Neural cell (in vitro differentiated cells): ENCODE measurements around the gene CHURC1. TPM values are rescaled to one million over a fixed set of nuclear protein-coding genes. Genes with fewer than 3 reads are reported as not detected.

ENCODE experiments used
- H2AFZ ChIP-seq: fragments of 200-600, 300-800 bp; sonication (generic), shearing (Covaris generic); 2 replicates; pipeline ENCODE4 v1.6.0; 2014; ENCODE audit warnings: low read depth, mild to moderate bottlenecking, antibody characterized with exemption, low read length, moderate library complexity
- H3F3A ChIP-seq: fragments of 200-600 bp; shearing (Covaris generic); 2 replicates; pipeline ENCODE4 v1.6.1; 2016; ENCODE audit warnings: mild to moderate bottlenecking, moderate library complexity, mixed read lengths, antibody characterized with exemption, low read length; ENCODE audit not compliant: insufficient read depth, poor library complexity, severe bottlenecking
- H3K27ac ChIP-seq: fragments of 200-600, 300-800 bp; sonication (generic), shearing (Covaris generic); 2 replicates; pipeline ENCODE4 v1.5.1; 2014; ENCODE audit warnings: mild to moderate bottlenecking, low read length, moderate library complexity
- H3K27me3 ChIP-seq: fragments of 300-800, 200-600 bp; sonication (generic), shearing (Covaris generic); 2 replicates; pipeline ENCODE4 v1.6.0; 2014; ENCODE audit warnings: mild to moderate bottlenecking, low read depth, low read length, moderate library complexity; ENCODE audit not compliant: insufficient read depth
- H3K36me3 ChIP-seq: fragments of 300-800, 200-600 bp; sonication (generic), shearing (Covaris generic); 2 replicates; pipeline ENCODE4 v1.5.1; 2014; ENCODE audit warnings: mild to moderate bottlenecking, antibody characterized with exemption, low read length, moderate library complexity; ENCODE audit not compliant: insufficient read depth
- H3K4me2 ChIP-seq: fragments of 300-800, 200-600 bp; sonication (generic), shearing (Covaris generic); 2 replicates; pipeline ENCODE4 v1.6.0; 2014; ENCODE audit warnings: mild to moderate bottlenecking, low read length
- H3K4me3 ChIP-seq: fragments of 300-800, 200-600 bp; sonication (generic), shearing (Covaris generic); 2 replicates; pipeline ENCODE4 v1.5.1; 2014; ENCODE audit warnings: mild to moderate bottlenecking, low read length, moderate library complexity
- H3K79me2 ChIP-seq: fragments of 200-600 bp; shearing (Covaris generic); replicated peaks from 2 replicates; pipeline ENCODE4 v1.6.0; 2014; ENCODE audit warnings: mild to moderate bottlenecking, low read length, moderate library complexity; ENCODE audit not compliant: insufficient read depth
- H3K9ac ChIP-seq: fragments of 300-800, 200-600 bp; sonication (generic), shearing (Covaris generic); 2 replicates; pipeline ENCODE4 v1.6.1; 2016; ENCODE audit warnings: mild to moderate bottlenecking, low read length, mixed read lengths
- H3K9me2 ChIP-seq: fragments of 200-600 bp; shearing (Covaris generic); 2 replicates; pipeline ENCODE4 v1.6.1; 2016; ENCODE audit warnings: mild to moderate bottlenecking, low read length, mixed read lengths; ENCODE audit not compliant: insufficient read depth
- H3K9me3 ChIP-seq: fragments of 200-600, 300-800 bp; sonication (generic), shearing (Covaris generic); 2 replicates; pipeline ENCODE4 v1.6.1; 2016; ENCODE audit warnings: mild to moderate bottlenecking, mixed run types, low read length, moderate library complexity, mixed read lengths
- H4K20me1 ChIP-seq: fragments of 200-600 bp; shearing (Covaris generic); 2 replicates; pipeline ENCODE4 v1.6.1; 2016; ENCODE audit warnings: mild to moderate bottlenecking, mixed run types; ENCODE audit not compliant: insufficient read depth
- EP300 ChIP-seq: fragments of 450-650 bp; conservative IDR thresholded peaks from 2 replicates; pipeline ENCODE4 v1.6.1; 2014; ENCODE audit warnings: antibody characterized with exemption, mild to moderate bottlenecking, moderate library complexity; ENCODE audit not compliant: poor library complexity, severe bottlenecking
- EZH2 ChIP-seq: fragments of 200-600, 300-800 bp; shearing (Covaris generic), sonication (generic); IDR thresholded peaks from 2 replicates; pipeline ENCODE4 v1.6.1; 2014; ENCODE audit warnings: antibody characterized with exemption, low read length, borderline replicate concordance, mild to moderate bottlenecking; ENCODE audit not compliant: insufficient read depth, poor library complexity, severe bottlenecking
- MXI1 ChIP-seq: fragments of 450-650 bp; conservative IDR thresholded peaks from 2 replicates; pipeline ENCODE4 v1.6.1; 2014; ENCODE audit warnings: antibody characterized with exemption, mild to moderate bottlenecking; ENCODE audit not compliant: poor library complexity, severe bottlenecking
- POLR2AphosphoS5 ChIP-seq: IDR thresholded peaks from 2 replicates; pipeline ENCODE4 v1.6.1; 2012
- RAD21 ChIP-seq: fragments of 450-650 bp; conservative IDR thresholded peaks from 2 replicates; pipeline ENCODE4 v1.6.1; 2014; ENCODE audit warnings: antibody characterized with exemption, mild to moderate bottlenecking, moderate library complexity
- SMC3 ChIP-seq: fragments of 450-650 bp; conservative IDR thresholded peaks from 2 replicates; pipeline ENCODE4 v1.6.1; 2014; ENCODE audit warnings: antibody characterized with exemption, mild to moderate bottlenecking, moderate library complexity; ENCODE audit not compliant: poor library complexity
- TAF1 ChIP-seq: IDR thresholded peaks from 2 replicates; pipeline ENCODE4 v1.6.1; 2012; ENCODE audit warnings: low read depth
- polyA plus RNA-seq: library from polyadenylated mRNA; depleted of rRNA; stranded (reverse); fragments of >200 nt; gene quantifications from 2 replicates; pipeline ENCODE4 v1.2.3, GENCODE V29; 2014
- TF ChIP-seq, protein P1 (sequence below): IDR thresholded peaks from 2 replicates; pipeline ENCODE4 v1.6.1; 2012; ENCODE audit warnings: borderline replicate concordance
- TF ChIP-seq, protein P2 (sequence below): fragments of 450-650 bp; IDR thresholded peaks from 2 replicates; pipeline ENCODE4 v1.5.1; 2014; ENCODE audit warnings: antibody characterized with exemption, mild to moderate bottlenecking, moderate library complexity; ENCODE audit not compliant: poor library complexity, severe bottlenecking

Gene CHURC1
- polyA plus RNA-seq, 1 donor from 2014 or later: 69.5 TPM

DNA sequence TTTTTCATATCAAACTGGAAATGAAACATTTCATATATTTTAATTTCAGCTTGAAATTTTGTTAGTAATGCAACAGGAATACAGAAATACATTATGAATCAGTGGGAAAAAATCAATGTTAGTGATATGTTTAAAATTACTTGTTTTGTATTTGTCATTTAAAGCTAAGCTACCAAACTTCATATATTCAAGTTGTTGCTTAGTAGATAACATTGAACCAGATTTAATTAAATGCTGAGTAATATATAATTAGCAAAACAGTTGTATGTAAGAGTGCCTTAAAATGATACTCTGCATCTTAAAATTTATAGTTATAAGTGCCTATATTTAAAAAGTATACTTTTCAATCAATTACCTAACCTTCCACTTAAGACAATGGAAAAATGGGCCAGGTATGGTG is 5.0 kb downstream of the CHURC1 start:
- Histone ChIP-seq H3K9me3 (no peaks in the 10 kb centered on the region), H3K79me2 (peaks cover 17% of the 10 kb centered on the region), H3F3A (no peaks in the 10 kb centered on the region), H3K27ac (no peak overlapping the region), H3K9me2 (no peaks in the 10 kb centered on the region), H3K36me3 (no peaks in the 10 kb centered on the region), H2AFZ (no peak overlapping the region), H3K4me2 (no peak overlapping the region), H4K20me1 (no peaks in the 10 kb centered on the region), H3K27me3 (no peaks in the 10 kb centered on the region), H3K9ac (no peak overlapping the region), H3K4me3 (no peak overlapping the region)
- no peak for TF ChIP-seq MXI1
- TF ChIP-seq, protein P1, sequence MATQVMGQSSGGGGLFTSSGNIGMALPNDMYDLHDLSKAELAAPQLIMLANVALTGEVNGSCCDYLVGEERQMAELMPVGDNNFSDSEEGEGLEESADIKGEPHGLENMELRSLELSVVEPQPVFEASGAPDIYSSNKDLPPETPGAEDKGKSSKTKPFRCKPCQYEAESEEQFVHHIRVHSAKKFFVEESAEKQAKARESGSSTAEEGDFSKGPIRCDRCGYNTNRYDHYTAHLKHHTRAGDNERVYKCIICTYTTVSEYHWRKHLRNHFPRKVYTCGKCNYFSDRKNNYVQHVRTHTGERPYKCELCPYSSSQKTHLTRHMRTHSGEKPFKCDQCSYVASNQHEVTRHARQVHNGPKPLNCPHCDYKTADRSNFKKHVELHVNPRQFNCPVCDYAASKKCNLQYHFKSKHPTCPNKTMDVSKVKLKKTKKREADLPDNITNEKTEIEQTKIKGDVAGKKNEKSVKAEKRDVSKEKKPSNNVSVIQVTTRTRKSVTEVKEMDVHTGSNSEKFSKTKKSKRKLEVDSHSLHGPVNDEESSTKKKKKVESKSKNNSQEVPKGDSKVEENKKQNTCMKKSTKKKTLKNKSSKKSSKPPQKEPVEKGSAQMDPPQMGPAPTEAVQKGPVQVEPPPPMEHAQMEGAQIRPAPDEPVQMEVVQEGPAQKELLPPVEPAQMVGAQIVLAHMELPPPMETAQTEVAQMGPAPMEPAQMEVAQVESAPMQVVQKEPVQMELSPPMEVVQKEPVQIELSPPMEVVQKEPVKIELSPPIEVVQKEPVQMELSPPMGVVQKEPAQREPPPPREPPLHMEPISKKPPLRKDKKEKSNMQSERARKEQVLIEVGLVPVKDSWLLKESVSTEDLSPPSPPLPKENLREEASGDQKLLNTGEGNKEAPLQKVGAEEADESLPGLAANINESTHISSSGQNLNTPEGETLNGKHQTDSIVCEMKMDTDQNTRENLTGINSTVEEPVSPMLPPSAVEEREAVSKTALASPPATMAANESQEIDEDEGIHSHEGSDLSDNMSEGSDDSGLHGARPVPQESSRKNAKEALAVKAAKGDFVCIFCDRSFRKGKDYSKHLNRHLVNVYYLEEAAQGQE: no peak
- TF ChIP-seq POLR2AphosphoS5: no peak
- TF ChIP-seq RAD21: no peak
- TF ChIP-seq TAF1: no peak
- TF ChIP-seq SMC3: no peak
- TF ChIP-seq, protein P2, sequence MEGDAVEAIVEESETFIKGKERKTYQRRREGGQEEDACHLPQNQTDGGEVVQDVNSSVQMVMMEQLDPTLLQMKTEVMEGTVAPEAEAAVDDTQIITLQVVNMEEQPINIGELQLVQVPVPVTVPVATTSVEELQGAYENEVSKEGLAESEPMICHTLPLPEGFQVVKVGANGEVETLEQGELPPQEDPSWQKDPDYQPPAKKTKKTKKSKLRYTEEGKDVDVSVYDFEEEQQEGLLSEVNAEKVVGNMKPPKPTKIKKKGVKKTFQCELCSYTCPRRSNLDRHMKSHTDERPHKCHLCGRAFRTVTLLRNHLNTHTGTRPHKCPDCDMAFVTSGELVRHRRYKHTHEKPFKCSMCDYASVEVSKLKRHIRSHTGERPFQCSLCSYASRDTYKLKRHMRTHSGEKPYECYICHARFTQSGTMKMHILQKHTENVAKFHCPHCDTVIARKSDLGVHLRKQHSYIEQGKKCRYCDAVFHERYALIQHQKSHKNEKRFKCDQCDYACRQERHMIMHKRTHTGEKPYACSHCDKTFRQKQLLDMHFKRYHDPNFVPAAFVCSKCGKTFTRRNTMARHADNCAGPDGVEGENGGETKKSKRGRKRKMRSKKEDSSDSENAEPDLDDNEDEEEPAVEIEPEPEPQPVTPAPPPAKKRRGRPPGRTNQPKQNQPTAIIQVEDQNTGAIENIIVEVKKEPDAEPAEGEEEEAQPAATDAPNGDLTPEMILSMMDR: no peak
- TF ChIP-seq EZH2: no peak
- no peak for TF ChIP-seq EP300

DNA sequence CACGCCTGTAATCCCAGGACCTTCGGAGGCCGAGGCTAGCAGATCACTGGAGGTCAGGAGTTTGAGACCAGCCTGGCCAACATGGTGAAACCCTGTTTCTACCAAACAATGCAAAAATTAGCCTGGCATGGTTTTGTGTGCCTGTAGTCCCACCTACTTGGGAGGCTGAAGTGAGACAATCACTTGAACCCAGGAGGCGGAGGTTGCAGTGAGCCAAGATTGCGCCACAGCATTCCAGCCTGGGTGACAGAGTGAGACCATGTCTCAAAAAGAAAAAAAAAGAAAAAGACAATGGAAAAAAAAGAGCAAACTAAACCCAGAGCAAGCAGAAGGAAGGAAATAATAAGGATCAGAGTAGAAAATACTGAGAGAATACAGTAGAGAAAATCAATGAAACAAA is 5.4 kb downstream of the CHURC1 start:
- Histone ChIP-seq H3K79me2 (peaks cover 14% of the 10 kb centered on the region), H3K9me2 (no peaks in the 10 kb centered on the region), H3K9ac (no peak overlapping the region), H3K4me2 (no peak overlapping the region), H3K27ac (no peak overlapping the region), H3K9me3 (no peaks in the 10 kb centered on the region), H3K27me3 (no peaks in the 10 kb centered on the region), H3K4me3 (no peak overlapping the region), H3F3A (no peaks in the 10 kb centered on the region), H4K20me1 (no peaks in the 10 kb centered on the region), H2AFZ (no peak overlapping the region), H3K36me3 (no peaks in the 10 kb centered on the region)
- TF ChIP-seq TAF1 (no peak), RAD21 (no peak), EP300 (no peak), MXI1 (no peak), EZH2 (no peak), SMC3 (no peak), POLR2AphosphoS5 (no peak)
- TF ChIP-seq, protein P2: no peak
- TF ChIP-seq, protein P1: no peak
